ENCODE data around the gene ATG7. TPM values are rescaled to one million over a fixed set of nuclear protein-coding genes. Genes with fewer than 3 reads are reported as not detected.

ATG7 gene
- total and polyA plus RNA-seq, 10 of the 15 experiments (the other 5 are each of a cell fraction or from before 2014, with no cell fraction given), result 13.5 to 49.5 (median 26.4) TPM

- in situ Hi-C loops (cut with MboI), result no loop called here
- FAIRE-seq, result no peak
- RAD21 ChIA-PET (ENCODE audit: unreplicated experiment), result no interaction called here
These were observed 291.1 kb downstream of the ATG7 start for GRCh38 chr3:11563159-11563864.

More at GRCh38 chr3:11563159-11563864, 291.1 kb downstream of the ATG7 start:
- TF ChIP-seq ETV6 (conservative IDR thresholded peaks at IDR 0.05 in 1 of 2, IDR thresholded peaks at IDR 0.05 in 1 of 2; ENCODE audit: borderline replicate concordance in 1 of 2, low read depth in 1 of 2), result no peak
- no peak for TF ChIP-seq NFYB (IDR thresholded peaks at IDR 0.05; ENCODE audit: insufficient read depth, low read depth, low read length)
- TF ChIP-seq CREM (IDR thresholded peaks at IDR 0.05; ENCODE audit: low read depth), result no peak
- no peak for TF ChIP-seq REST (IDR thresholded peaks at IDR 0.05; ENCODE audit: low read depth, low read length)
- no peak for TF ChIP-seq CREB1 (IDR thresholded peaks at IDR 0.05; ENCODE audit: low read depth)
- no peak for TF ChIP-seq RB1 (IDR thresholded peaks at IDR 0.05; ENCODE audit: borderline replicate concordance)
- TF ChIP-seq EGR1 (IDR thresholded peaks at IDR 0.05; ENCODE audit: borderline replicate concordance in 1 of 2, low read depth in 2 of 2, low read length in 2 of 2), result no peak
- TF ChIP-seq FOS (IDR thresholded peaks at IDR 0.05; ENCODE audit: borderline replicate concordance, extremely low read depth, insufficient read length), result no peak
- no peak for TF ChIP-seq NR2F1 (conservative IDR thresholded peaks at IDR 0.05)
- no peak for TF ChIP-seq JUNB (IDR thresholded peaks at IDR 0.05)
- no peak for TF ChIP-seq FOXK2 (IDR thresholded peaks at IDR 0.05)
- TF ChIP-seq POLR2AphosphoS5 (IDR thresholded peaks at IDR 0.05; ENCODE audit: low read length), result no peak
- H3K36me3 ChIP-seq (ENCODE audit: control insufficient read depth in 2 of 2, insufficient read depth in 2 of 2, low read length in 1 of 2), result peaks cover 11 to 38% of the 10 kb centered on the region in 2 experiments; a peak in 3 of 4 replicates
- SMC1A ChIA-PET (ENCODE audit: uncharacterized antibody, unreplicated experiment), result no interaction called here
- no peak overlapping the region for H3K4me2 ChIP-seq (ENCODE audit: control insufficient read depth, insufficient read depth)
- 97% methylated on average over 16 of the region's 16 CpGs for WGBS (ENCODE audit: insufficient coverage, insufficient replicate concordance, low lambda C conversion rate, missing lambda C conversion rate)
- H3K27ac ChIP-seq (ENCODE audit: control insufficient read depth, insufficient read depth), result no peak overlapping the region
- no peaks in the 10 kb centered on the region; the same call in 1 of the 2 replicates for H4K20me1 ChIP-seq (ENCODE audit: control insufficient read depth, insufficient read depth)
- intact Hi-C loops (cut with micrococcal nuclease; ENCODE audit: unreplicated experiment), result no loop called here
- POLR2A ChIA-PET, result no interaction called here
- no peak overlapping the region for H3K4me3 ChIP-seq
- DNase-seq (ENCODE audit: low read depth, low spot score) (no peak), ATAC-seq (no peak)
- TSS peak; percentile 49 for BruUV-seq (replicated peaks)
- peaks cover 1% of the 10 kb centered on the region for H3K79me2 ChIP-seq (ENCODE audit: control insufficient read depth, insufficient read depth, low read length)
- H3K4me1 ChIP-seq (ENCODE audit: control insufficient read depth, insufficient read depth, low read length), result no peaks in the 10 kb centered on the region
- no peak overlapping the region for H2AFZ ChIP-seq (ENCODE audit: control insufficient read depth, low read depth, low read length)
- no peaks in the 10 kb centered on the region for H3K27me3 ChIP-seq (replicated peaks in 1 of 2; ENCODE audit: control insufficient read depth in 2 of 2, insufficient read depth in 2 of 2, low read length in 1 of 2)
- H3K9me3 ChIP-seq (replicated peaks; ENCODE audit: control insufficient read depth, insufficient read depth, low read length), result no peaks in the 10 kb centered on the region
- CTCF ChIA-PET, result no interaction called here
- H3K9ac ChIP-seq (ENCODE audit: control insufficient read depth, insufficient read depth, low read length), result no peak overlapping the region
